H1 (cell line): ENCODE results near the gene NGEF.

Experiments
- ATF2 ChIP-seq: IDR thresholded peaks from 2 replicates; pipeline ENCODE4 v1.6.1; 2012; ENCODE audit warnings: low read length, inconsistent platforms
- BCL11A ChIP-seq, 2 experiments: IDR thresholded peaks; one replicate each; pipeline ENCODE4 v1.6.1; 2011; ENCODE audit warnings: low read depth in 2 of 2, low read length in 2 of 2, mild to moderate bottlenecking in 2 of 2
- CTCF ChIP-seq, 3 experiments: IDR thresholded peaks; 1 replicate in 2 of 3; 2 replicates in 1 of 3; pipeline versions ENCODE4 v1.5.1 to v1.6.1; 2011; ENCODE audit warnings: low read length in 3 of 3, mild to moderate bottlenecking in 3 of 3, inconsistent platforms in 2 of 3, low read depth in 1 of 3, moderate library complexity in 1 of 3; ENCODE audit not compliant: insufficient read depth in 1 of 3; ENCODE audit errors: control extremely low read depth in 1 of 3
- EZH2 ChIP-seq: fragments of 200-600 bp; sonication (generic); IDR thresholded peaks from 2 replicates; pipeline ENCODE4 v1.7.1; 2012; ENCODE audit warnings: low read depth, mild to moderate bottlenecking, moderate library complexity, low read length, inconsistent platforms; ENCODE audit not compliant: severe bottlenecking
- HDAC2 ChIP-seq, 2 experiments: fragments of 300-600 bp in 1 of 2; sonication (generic) in 1 of 2; IDR thresholded peaks; 2 replicates each; pipeline ENCODE4 v1.6.1; 2011 to 2012; ENCODE audit warnings: low read depth in 2 of 2, low read length in 2 of 2, mild to moderate bottlenecking in 2 of 2, moderate library complexity in 2 of 2, borderline replicate concordance in 1 of 2, inconsistent platforms in 1 of 2
- POLR2A ChIP-seq, 2 experiments: IDR thresholded peaks; 1 replicate in 1 of 2; 2 replicates in 1 of 2; pipeline ENCODE4 v1.6.1; 2011; ENCODE audit warnings: low read depth in 2 of 2, low read length in 2 of 2, mild to moderate bottlenecking in 2 of 2; ENCODE audit errors: control extremely low read depth in 1 of 2
- RFX5 ChIP-seq: IDR thresholded peaks from 2 replicates; pipeline ENCODE4 v1.6.1; 2011; ENCODE audit warnings: low read depth, low read length, improper control_type of control experiment, borderline replicate concordance
- SAP30 ChIP-seq: fragments of 300-600 bp; sonication (generic); IDR thresholded peaks from 2 replicates; pipeline ENCODE4 v1.7.1; 2012; ENCODE audit warnings: low read length, moderate library complexity, mild to moderate bottlenecking, inconsistent platforms; ENCODE audit not compliant: insufficient read depth, insufficient replicate concordance
- SIN3A ChIP-seq, 2 experiments: IDR thresholded peaks in 1 of 2; conservative IDR thresholded peaks in 1 of 2; 2 replicates each; pipeline ENCODE4 v1.6.1; 2011 to 2012; ENCODE audit warnings: low read length in 2 of 2, improper control_type of control experiment in 1 of 2, low read depth in 1 of 2, mild to moderate bottlenecking in 1 of 2
- SIX5 ChIP-seq: IDR thresholded peaks from 2 replicates; pipeline ENCODE4 v1.6.1; 2011; ENCODE audit warnings: mild to moderate bottlenecking, low read depth, low read length
- SP1 ChIP-seq: IDR thresholded peaks from 2 replicates; pipeline ENCODE4 v1.6.1; 2011; ENCODE audit warnings: low read depth, low read length
- SP2 ChIP-seq: IDR thresholded peaks from 2 replicates; pipeline ENCODE4 v1.6.1; 2012; ENCODE audit warnings: mild to moderate bottlenecking, low read length, inconsistent platforms
- ZNF274 ChIP-seq: IDR thresholded peaks from 2 replicates; pipeline ENCODE4 v1.7.0; 2012; ENCODE audit warnings: low read length, borderline replicate concordance; ENCODE audit errors: extremely low read depth

- no peak for TF ChIP-seq EZH2
- no peak for TF ChIP-seq SIX5
- TF ChIP-seq CTCF (IDR thresholded peaks at IDR 0.05; ENCODE audit: control extremely low read depth in 1 of 3, insufficient read depth in 1 of 3, low read depth in 1 of 3, low read length in 3 of 3), result no peak
- TF ChIP-seq ZNF274, result no peak
- no peak for TF ChIP-seq ATF2
- no peak for TF ChIP-seq SAP30
- TF ChIP-seq RFX5, result no peak
- TF ChIP-seq BCL11A (IDR thresholded peaks at IDR 0.05; ENCODE audit: low read depth in 2 of 2, low read length in 2 of 2), result no peak
- TF ChIP-seq SP2, result no peak
- TF ChIP-seq HDAC2 (IDR thresholded peaks at IDR 0.05; ENCODE audit: borderline replicate concordance in 1 of 2, low read depth in 2 of 2, low read length in 2 of 2), result no peak
- no peak for TF ChIP-seq SIN3A (conservative IDR thresholded peaks at IDR 0.05 in 1 of 2, IDR thresholded peaks at IDR 0.05 in 1 of 2; ENCODE audit: low read depth in 1 of 2, low read length in 2 of 2)
- TF ChIP-seq POLR2A (IDR thresholded peaks at IDR 0.05; ENCODE audit: control extremely low read depth in 1 of 2, low read depth in 2 of 2, low read length in 2 of 2), result no peak
- TF ChIP-seq SP1, result no peak
Observed at GRCh38 chr2:233000886-233001750, 11.9 kb downstream of the NGEF start.
